Endothelial cell of coronary artery (primary cell): Measurements from ENCODE around the gene ZNF581. TPM values are rescaled to one million over a fixed set of nuclear protein-coding genes. Genes with fewer than 3 reads are reported as not detected.

Source experiments
- total RNA-seq: library from RNA; depleted of rRNA; stranded (reverse); fragments of >200 nt; gene quantifications from 2 replicates; pipeline ENCODE4 v1.2.3, GENCODE V29; 2014

Gene ZNF581
- total RNA-seq, result 22.6 and 24.8 TPM in 2 replicates

GRCh38 chr19:55643003-55643886 is at the start of gene ZNF581:
Gene ZNF581 (plus strand): TSS chr19:55643649. CDS start chr19:55644572, 923 bp downstream.

GRCh38 chr19:55599468-55599841 is 44.0 kb upstream of the ZNF581 start, which contains the start of gene FIZ1:
Gene FIZ1 (minus strand): TSS chr19:55599517. CDS start chr19:55597865, 1,652 bp downstream.

GRCh38 chr19:55599842-55600661 is 43.4 kb upstream of the ZNF581 start, which contains the start of gene ZNF524:
Gene ZNF524 (plus strand): TSS chr19:55600288. CDS start chr19:55602113, 1,825 bp downstream.

GRCh38 chr19:55605637-55606470 is 37.6 kb upstream of the ZNF581 start, which contains the start of gene ZNF865:
Gene ZNF865 (plus strand): TSS chr19:55605647. CDS start chr19:55613619, 7,972 bp downstream.

GRCh38 chr19:55624109-55625003 is 19.1 kb upstream of the ZNF581 start, which contains the start of gene ZNF784:
Gene ZNF784 (minus strand): TSS chr19:55624566. CDS start chr19:55624561, 5 bp downstream.

GRCh38 chr19:55640577-55641425 is 2.6 kb upstream of the ZNF581 start, which contains the start of gene ZNF580:
Gene ZNF580 (plus strand): TSS chr19:55641002. CDS start chr19:55642509, 1,507 bp downstream.

GRCh38 chr19:55647732-55648584 is 4.5 kb downstream of the ZNF581 start, which contains the start of gene CCDC106:
Gene CCDC106 (plus strand): TSS chr19:55648212. CDS start chr19:55649047, 835 bp downstream.

GRCh38 chr19:55654868-55655647 is 11.6 kb downstream of the ZNF581 start, which contains the start of gene U2AF2:
Gene U2AF2 (plus strand): TSS chr19:55655035. CDS start chr19:55655105, 70 bp downstream.

GRCh38 chr19:55674841-55675660 is 31.6 kb downstream of the ZNF581 start, which contains the start of gene EPN1:
Gene EPN1 (plus strand): TSS chr19:55675226. CDS start chr19:55678628, 3,402 bp downstream.

Other genes starting within 250 kb of the ZNF581 start
- 69.6 and 98.9 TPM in 2 replicates for gene UBE2S, start 235.9 kb upstream of the ZNF581 start, total RNA-seq
- not detected in 2 replicates for gene SHISA7, start 200.3 kb upstream of the ZNF581 start, total RNA-seq
- gene ISOC2, start 182.0 kb upstream of the ZNF581 start, total RNA-seq, result 44.0 and 69.7 TPM in 2 replicates
- not detected in 2 replicates for gene C19orf85, start 178.9 kb upstream of the ZNF581 start, total RNA-seq
- gene ZNF628, start 167.0 kb upstream of the ZNF581 start, total RNA-seq, result 0.99 and 1.1 TPM in 2 replicates
- 13.5 and 15.5 TPM in 2 replicates for gene NAT14, start 158.5 kb upstream of the ZNF581 start, total RNA-seq
- gene SSC5D, start 155.2 kb upstream of the ZNF581 start, total RNA-seq, result 0.27 and 2.1 TPM in 2 replicates
- not detected in 2 replicates for gene SBK2, start 106.5 kb upstream of the ZNF581 start, total RNA-seq
- 0.19 TPM in 1 of 2 replicates, not detected in the other for gene SBK3, start 98.1 kb upstream of the ZNF581 start, total RNA-seq
- gene ZNF579, start 62.8 kb upstream of the ZNF581 start, total RNA-seq, result 3.0 and 4.4 TPM in 2 replicates
- gene FIZ1, start 44.1 kb upstream of the ZNF581 start, total RNA-seq, result 1.9 and 2.2 TPM in 2 replicates
- gene ZNF524, start 43.4 kb upstream of the ZNF581 start, total RNA-seq, result 10.0 and 15.4 TPM in 2 replicates
- 0.54 and 1.0 TPM in 2 replicates for gene ZNF865, start 38.0 kb upstream of the ZNF581 start, total RNA-seq
- gene ZNF784, start 19.1 kb upstream of the ZNF581 start, total RNA-seq, result 3.1 and 4.0 TPM in 2 replicates
- 1.7 and 3.5 TPM in 2 replicates for gene ZNF580, start 2.6 kb upstream of the ZNF581 start, total RNA-seq
- 6.1 and 6.6 TPM in 2 replicates for gene CCDC106, start 4.6 kb downstream of the ZNF581 start, total RNA-seq
- gene U2AF2, start 11.4 kb downstream of the ZNF581 start, total RNA-seq, result 103 and 137 TPM in 2 replicates
- gene EPN1, start 31.6 kb downstream of the ZNF581 start, total RNA-seq, result 73.5 and 110 TPM in 2 replicates
- not detected in 2 replicates for gene NLRP9, start 94.8 kb downstream of the ZNF581 start, total RNA-seq
- gene RFPL4A, start 115.4 kb downstream of the ZNF581 start, total RNA-seq, result 0.36 TPM in 1 of 2 replicates, not detected in the other
- not detected in 2 replicates for gene RFPL4AL1, start 125.5 kb downstream of the ZNF581 start, total RNA-seq
- not detected in 2 replicates for gene NLRP11, start 188.3 kb downstream of the ZNF581 start, total RNA-seq
- gene NLRP4, start 192.9 kb downstream of the ZNF581 start, total RNA-seq, result not detected in 2 replicates